GM12874 (cell line): ENCODE results near the gene CYGB.

Experiments
- TF ChIP-seq, protein P1 (sequence below): IDR thresholded peaks from 2 replicates; pipeline ENCODE4 v1.5.1; 2011; ENCODE audit warnings: low read depth, mild to moderate bottlenecking, control low read depth, low read length, moderate library complexity; ENCODE audit not compliant: insufficient read depth

The CYGB gene

GRCh38 chr17:76558198-76559095 lies 20.9 kb upstream of the CYGB start:
- TF ChIP-seq, protein P1, sequence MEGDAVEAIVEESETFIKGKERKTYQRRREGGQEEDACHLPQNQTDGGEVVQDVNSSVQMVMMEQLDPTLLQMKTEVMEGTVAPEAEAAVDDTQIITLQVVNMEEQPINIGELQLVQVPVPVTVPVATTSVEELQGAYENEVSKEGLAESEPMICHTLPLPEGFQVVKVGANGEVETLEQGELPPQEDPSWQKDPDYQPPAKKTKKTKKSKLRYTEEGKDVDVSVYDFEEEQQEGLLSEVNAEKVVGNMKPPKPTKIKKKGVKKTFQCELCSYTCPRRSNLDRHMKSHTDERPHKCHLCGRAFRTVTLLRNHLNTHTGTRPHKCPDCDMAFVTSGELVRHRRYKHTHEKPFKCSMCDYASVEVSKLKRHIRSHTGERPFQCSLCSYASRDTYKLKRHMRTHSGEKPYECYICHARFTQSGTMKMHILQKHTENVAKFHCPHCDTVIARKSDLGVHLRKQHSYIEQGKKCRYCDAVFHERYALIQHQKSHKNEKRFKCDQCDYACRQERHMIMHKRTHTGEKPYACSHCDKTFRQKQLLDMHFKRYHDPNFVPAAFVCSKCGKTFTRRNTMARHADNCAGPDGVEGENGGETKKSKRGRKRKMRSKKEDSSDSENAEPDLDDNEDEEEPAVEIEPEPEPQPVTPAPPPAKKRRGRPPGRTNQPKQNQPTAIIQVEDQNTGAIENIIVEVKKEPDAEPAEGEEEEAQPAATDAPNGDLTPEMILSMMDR = peak; percentile 40

- TF ChIP-seq, protein P1 = peak; percentile 72
Measured at GRCh38 chr17:76557368-76558197, 20.1 kb upstream of the CYGB start.

DNA sequence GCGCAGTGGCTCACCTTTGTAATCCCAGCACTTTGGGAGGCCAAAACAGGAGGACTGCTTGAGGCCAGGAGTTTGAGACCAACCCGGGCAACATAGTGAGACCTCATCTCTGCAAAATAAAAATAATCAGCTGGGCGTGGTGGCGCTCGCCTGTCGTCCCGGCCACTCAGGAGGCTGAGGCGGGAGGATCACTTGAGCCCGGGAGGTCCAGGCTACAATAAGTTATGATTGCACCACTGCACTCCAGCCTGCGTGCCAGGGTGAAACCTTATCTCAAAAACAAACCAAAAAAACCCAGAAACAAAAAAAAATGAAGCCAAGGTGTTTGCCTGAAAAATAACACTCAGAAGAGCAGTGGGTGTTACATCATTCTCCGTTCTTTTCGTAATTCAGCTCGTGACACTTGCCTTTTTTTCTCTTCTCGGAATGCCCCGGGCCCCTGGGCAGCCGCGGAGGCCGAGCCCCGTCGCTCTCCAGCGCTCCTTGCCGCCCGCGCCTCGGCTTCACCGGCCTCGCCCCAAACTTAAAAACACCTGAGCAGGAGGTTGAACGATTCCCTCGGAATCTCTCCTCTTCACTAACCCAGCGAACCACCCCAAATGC lies 19.4 kb upstream of the CYGB start:
- TF ChIP-seq, protein P1 = no peak

DNA sequence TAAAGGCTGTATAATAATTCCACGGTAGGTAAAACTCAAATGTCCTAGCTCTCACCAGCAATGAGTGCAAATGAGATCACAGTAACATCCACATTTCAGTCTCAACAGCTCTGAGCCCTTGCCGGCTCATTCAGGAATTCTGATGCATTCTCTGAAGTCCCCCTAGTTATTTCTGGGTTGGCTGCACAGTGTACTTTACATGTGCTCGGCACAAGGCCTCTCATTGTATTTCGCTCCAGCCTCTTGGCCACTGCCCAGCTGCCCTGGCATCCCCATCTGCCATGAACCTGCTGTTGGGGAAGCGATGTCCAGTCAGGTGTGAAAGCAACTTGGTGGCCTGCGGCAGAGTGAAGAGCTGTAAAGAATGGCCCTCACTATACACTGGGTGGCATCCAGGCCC lies 16.6 kb upstream of the CYGB start:
- TF ChIP-seq, protein P1 = no peak

GRCh38 chr17:76553178-76553908 lies 15.8 kb upstream of the CYGB start:
- TF ChIP-seq, protein P1 = no peak

GRCh38 chr17:76551685-76552084 lies 14.2 kb upstream of the CYGB start:
- TF ChIP-seq, protein P1 = no peak
